ENCODE data around the gene GSC2. TPM values are rescaled to one million over a fixed set of nuclear protein-coding genes. Genes with fewer than 3 reads are reported as not detected.

GSC2 gene
- total RNA-seq, 1 donor from 2014 or later: not detected

GRCh38 chr22:19134874-19135273 lies 15.2 kb downstream of the GSC2 start:
- Histone ChIP-seq H3K9ac (no peak overlapping the region), H3K4me2 (no peak overlapping the region), H3K27me3 (no peaks in the 10 kb centered on the region), H3K27ac (no peak overlapping the region), H3F3A (ENCODE audit: low read depth) (no peaks in the 10 kb centered on the region), H3K9me3 (ENCODE audit: low read depth) (no peaks in the 10 kb centered on the region), H3K36me3 (no peaks in the 10 kb centered on the region), H2AFZ (replicated peaks) (no peak overlapping the region), H3K79me2 (ENCODE audit: low read depth) (no peaks in the 10 kb centered on the region), H3K4me3 (no peak overlapping the region), H3K4me1 (no peaks in the 10 kb centered on the region), H4K20me1 (ENCODE audit: low read depth) (no peaks in the 10 kb centered on the region)
- TF ChIP-seq EZH2phosphoT487 (IDR thresholded peaks at IDR 0.05) (no peak), EZH2 (IDR thresholded peaks at IDR 0.05) (no peak), CTCF (IDR thresholded peaks at IDR 0.05) (no peak)
- no peak for DNase-seq (ENCODE audit: low spot score)
- H3K27me3 Mint-ChIP-seq (ENCODE audit: insufficient read depth, low read depth): peaks cover 4% of the 10 kb centered on the region
- H3K27ac Mint-ChIP-seq: no peak overlapping the region
- H3K4me3 Mint-ChIP-seq: no peak overlapping the region
- H3K36me3 Mint-ChIP-seq: peaks cover 20% of the 10 kb centered on the region
- H3K4me1 Mint-ChIP-seq: no peaks in the 10 kb centered on the region
- no peaks in the 10 kb centered on the region for H3K9me3 Mint-ChIP-seq

GRCh38 chr22:19134176-19134831 lies 15.8 kb downstream of the GSC2 start:
- Mint-ChIP-seq H3K27ac (no peak overlapping the region), H3K36me3 (peaks cover 14% of the 10 kb centered on the region), H3K27me3 (ENCODE audit: insufficient read depth, low read depth) (peaks cover 4% of the 10 kb centered on the region), H3K4me3 (no peak overlapping the region), H3K9me3 (no peaks in the 10 kb centered on the region), H3K4me1 (no peaks in the 10 kb centered on the region)
- no peaks in the 10 kb centered on the region for H4K20me1 ChIP-seq (ENCODE audit: low read depth)
- no peaks in the 10 kb centered on the region for H3F3A ChIP-seq (ENCODE audit: low read depth)
- H2AFZ ChIP-seq (replicated peaks): no peak overlapping the region
- no peak overlapping the region for H3K4me3 ChIP-seq
- no peaks in the 10 kb centered on the region for H3K79me2 ChIP-seq (ENCODE audit: low read depth)
- TF ChIP-seq CTCF (IDR thresholded peaks at IDR 0.05) (no peak), EZH2phosphoT487 (IDR thresholded peaks at IDR 0.05) (no peak), EZH2 (IDR thresholded peaks at IDR 0.05) (no peak)
- H3K9me3 ChIP-seq (ENCODE audit: low read depth): no peaks in the 10 kb centered on the region
- no peak for DNase-seq (ENCODE audit: low spot score)
- no peak overlapping the region for H3K4me2 ChIP-seq
- no peaks in the 10 kb centered on the region for H3K36me3 ChIP-seq
- no peaks in the 10 kb centered on the region for H3K4me1 ChIP-seq
- H3K9ac ChIP-seq: no peak overlapping the region
- no peaks in the 10 kb centered on the region for H3K27me3 ChIP-seq
- H3K27ac ChIP-seq: no peak overlapping the region

- H3F3A ChIP-seq (ENCODE audit: low read depth): no peaks in the 10 kb centered on the region
- H4K20me1 ChIP-seq (ENCODE audit: low read depth): no peaks in the 10 kb centered on the region
- H2AFZ ChIP-seq (replicated peaks): no peak overlapping the region
- no peak overlapping the region for H3K27ac Mint-ChIP-seq
- H3K79me2 ChIP-seq (ENCODE audit: low read depth): no peaks in the 10 kb centered on the region
- DNase-seq (ENCODE audit: low spot score): no peak
- H3K9me3 Mint-ChIP-seq: no peaks in the 10 kb centered on the region
- no peak overlapping the region for H3K4me3 ChIP-seq
- H3K9me3 ChIP-seq (ENCODE audit: low read depth): no peaks in the 10 kb centered on the region
- no peaks in the 10 kb centered on the region for H3K27me3 ChIP-seq
- peaks cover 14% of the 10 kb centered on the region for H3K36me3 Mint-ChIP-seq
- H3K27ac ChIP-seq: no peak overlapping the region
- H3K36me3 ChIP-seq: no peaks in the 10 kb centered on the region
- no peaks in the 10 kb centered on the region for H3K4me1 ChIP-seq
- no peak overlapping the region for H3K9ac ChIP-seq
- TF ChIP-seq EZH2phosphoT487 (IDR thresholded peaks at IDR 0.05) (no peak), CTCF (IDR thresholded peaks at IDR 0.05) (no peak), EZH2 (IDR thresholded peaks at IDR 0.05) (no peak)
- no peaks in the 10 kb centered on the region for H3K4me1 Mint-ChIP-seq
- peaks cover 7% of the 10 kb centered on the region for H3K27me3 Mint-ChIP-seq (ENCODE audit: insufficient read depth, low read depth)
- no peak overlapping the region for H3K4me2 ChIP-seq
- H3K4me3 Mint-ChIP-seq: no peak overlapping the region
Observed at GRCh38 chr22:19133561-19133960, 16.5 kb downstream of the GSC2 start.

Data from neural progenitor cell (in vitro differentiated cells).